Upper lobe of left lung (tissue), 4 donors: ENCODE data around the gene FAM136A.

ENCODE experiments used
- CTCF ChIP-seq, 6 experiments: fragments of 450-650 bp in 4 of 6; fragments of 200-600 bp in 2 of 6; sonication (generic) in 2 of 6; IDR thresholded peaks; one replicate each; pipeline ENCODE4 v1.5.1; 2016 to 2019; ENCODE audit warnings: antibody characterized with exemption in 6 of 6
- EP300 ChIP-seq, 4 donors: sonication (generic); formaldehyde crosslinking; IDR thresholded peaks; one replicate each; pipeline ENCODE4 v1.5.1; 2017; ENCODE audit warnings: antibody characterized with exemption in 4 of 4, control low read depth in 2 of 4
- POLR2A ChIP-seq, 4 donors: fragments of 450-650 bp; IDR thresholded peaks; one replicate each; pipeline ENCODE4 v1.5.1; 2016 to 2017; ENCODE audit warnings: antibody characterized with exemption in 4 of 4, mild to moderate bottlenecking in 2 of 4
- POLR2AphosphoS5 ChIP-seq, 2 donors: sonication (generic); formaldehyde crosslinking; IDR thresholded peaks; one replicate each; pipeline ENCODE4 v1.5.1; 2017; ENCODE audit warnings: antibody characterized with exemption in 2 of 2

DNA sequence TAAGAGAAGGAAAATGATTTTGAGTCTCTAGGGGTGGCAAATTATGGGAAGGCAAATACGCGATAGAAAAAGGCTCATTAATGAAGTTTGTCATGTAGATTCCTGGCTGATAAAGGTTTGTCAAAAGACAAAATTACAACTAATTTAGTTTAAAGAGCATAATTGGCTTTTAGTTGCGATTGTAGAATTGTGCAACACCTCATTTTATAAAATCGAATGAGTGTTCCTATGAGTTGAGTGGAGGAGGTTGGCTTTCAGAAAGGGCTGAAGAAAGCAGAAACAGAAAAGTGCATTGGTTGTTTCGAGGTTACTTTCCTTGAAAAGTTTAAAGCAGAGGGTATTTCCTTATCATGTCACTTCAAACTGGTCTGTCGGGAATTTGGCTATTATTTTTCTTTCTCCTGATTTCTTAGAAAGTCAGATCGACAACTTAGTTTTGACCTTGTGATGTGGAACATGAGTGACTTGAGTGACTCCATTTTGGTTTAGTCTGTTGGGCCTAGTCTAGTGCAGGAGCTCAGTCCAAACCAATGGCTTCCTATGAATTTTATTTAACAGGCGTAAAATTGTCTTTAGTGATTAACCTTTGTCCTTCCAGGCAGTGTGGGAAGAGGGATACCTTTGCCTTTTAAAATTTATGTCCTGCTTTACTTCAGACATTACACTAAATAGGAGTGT lies 46.1 kb downstream of the FAM136A start:
- TF ChIP-seq CTCF (IDR thresholded peaks at IDR 0.05) (no peak), POLR2A (IDR thresholded peaks at IDR 0.05) (no peak), EP300 (IDR thresholded peaks at IDR 0.05) (no peak), POLR2AphosphoS5 (IDR thresholded peaks at IDR 0.05) (no peak)
